Activated CD8-positive, alpha-beta memory T cell treated with anti-CD3 and anti-CD28 coated beads, Interleukin-2, amount 10 ng/mL, durations not matched to agents 7 days and 5 days (primary cell): ENCODE measurements around the gene EPS15. TPM values are rescaled to one million over a fixed set of nuclear protein-coding genes. Genes with fewer than 3 reads are reported as not detected.
"Not testable (repeated sequence)": the region's sequence is repeated elsewhere in the genome, so short reads cannot be mapped to it uniquely, and the experiment has no call there.

Experiments used
- ATAC-seq: fragments of 150-1000 bp; cut with Tn5 transposase; one replicate; pipeline ENCODE4 v1.10.0; 2021; ENCODE audit warnings: moderate library complexity
- CTCF ChIA-PET: fragments of 350-600 bp; sonication (Branson Sonifier 250); formaldehyde crosslinking; loops from one replicate; lab custom pipeline; 2021; ENCODE audit warnings: antibody characterized with exemption; lab: Charles Lee
- DNase-seq: peaks from one replicate; pipeline ENCODE4 v3.0.0-alpha.2; 2020
- H3K27ac Mint-ChIP-seq: one replicate; pipeline ENCODE4 v1.8.0; 2021; ENCODE audit warnings: mild to moderate bottlenecking, mixed read lengths
- H3K27me3 Mint-ChIP-seq: one replicate; pipeline ENCODE4 v1.8.0; 2021; ENCODE audit warnings: mixed read lengths
- H3K36me3 Mint-ChIP-seq: one replicate; pipeline ENCODE4 v1.8.0; 2021; ENCODE audit warnings: mild to moderate bottlenecking, mixed read lengths
- H3K4me1 Mint-ChIP-seq: one replicate; pipeline ENCODE4 v1.8.0; 2021; ENCODE audit warnings: mixed read lengths
- H3K4me3 Mint-ChIP-seq: one replicate; pipeline ENCODE4 v1.8.0; 2021; ENCODE audit warnings: mild to moderate bottlenecking, moderate library complexity, mixed read lengths
- H3K9me3 Mint-ChIP-seq: one replicate; pipeline ENCODE4 v1.8.0; 2022; ENCODE audit warnings: low read depth, mixed read lengths
- total RNA-seq, 2 experiments: library from RNA; stranded (reverse); gene quantifications; one replicate each; pipeline ENCODE4 v1.2.3, GENCODE V29; 2021

EPS15 gene
- total RNA-seq, 2 experiments from 2014 or later = 71.6 to 80.0 TPM

- DNase-seq (no peak), ATAC-seq (peak; percentile 24)
- Mint-ChIP-seq H3K27me3 (peaks cover 37% of the 10 kb centered on the region), H3K36me3 (no peaks in the 10 kb centered on the region), H3K4me1 (peaks cover 6% of the 10 kb centered on the region), H3K9me3 (no peaks in the 10 kb centered on the region), H3K27ac (no peak overlapping the region), H3K4me3 (peak overlapping the region; percentile 34)
- CTCF ChIA-PET = interaction anchor here (0.6 to 1.8 kb wide), 2 partner anchors 35 to 55 kb away, joined by 3 to 10 read pairs; no protein-coding TSS in a partner anchor
These were observed 187.6 kb downstream of the EPS15 start for GRCh38 chr1:51331206-51332100.

- Mint-ChIP-seq H3K27me3 (peaks cover 43% of the 10 kb centered on the region), H3K4me1 (peaks cover 6% of the 10 kb centered on the region), H3K36me3 (no peaks in the 10 kb centered on the region), H3K9me3 (no peaks in the 10 kb centered on the region), H3K4me3 (peak within 1 kb of the TSS; percentile 55), H3K27ac (no peak within 1 kb of the TSS)
- ATAC-seq (peak; percentile 33), DNase-seq (no peak)
- CTCF ChIA-PET = interaction anchor here (0.6 to 1.8 kb wide), 2 partner anchors 34 to 54 kb away, joined by 3 to 10 read pairs; no protein-coding TSS in a partner anchor
These were observed 188.5 kb downstream of the EPS15 start, which contains the start of gene TTC39A for GRCh38 chr1:51330331-51331201. Gene TTC39A (minus strand): TSS chr1:51330562. CDS start chr1:51330477, 85 bp downstream.

- CTCF ChIA-PET = interaction anchor here (1.8 kb wide), 1 partner anchor 33 kb away, joined by 10 read pairs; no protein-coding TSS in a partner anchor
- DNase-seq (no peak), ATAC-seq (no peak)
- Mint-ChIP-seq H3K9me3 (no peaks in the 10 kb centered on the region), H3K27me3 (peaks cover 43% of the 10 kb centered on the region), H3K4me3 (no peak overlapping the region), H3K4me1 (peaks cover 6% of the 10 kb centered on the region), H3K36me3 (no peaks in the 10 kb centered on the region), H3K27ac (peak overlapping the region; percentile 46)
These were observed 189.4 kb downstream of the EPS15 start for GRCh38 chr1:51329443-51330325.

GRCh38 chr1:51328926-51329325 is 190.1 kb downstream of the EPS15 start:
- DNase-seq = no peak
- H3K27me3 Mint-ChIP-seq = peaks cover 43% of the 10 kb centered on the region
- peaks cover 6% of the 10 kb centered on the region for H3K4me1 Mint-ChIP-seq
- CTCF ChIA-PET = no interaction called here
- H3K4me3 Mint-ChIP-seq = no peak overlapping the region
- H3K9me3 Mint-ChIP-seq = no peaks in the 10 kb centered on the region
- H3K27ac Mint-ChIP-seq = no peak overlapping the region
- H3K36me3 Mint-ChIP-seq = no peaks in the 10 kb centered on the region
- no peak for ATAC-seq

- Mint-ChIP-seq H3K36me3 (no peaks in the 10 kb centered on the region), H3K4me1 (peaks cover 6% of the 10 kb centered on the region), H3K9me3 (no peaks in the 10 kb centered on the region), H3K4me3 (no peak overlapping the region), H3K27me3 (peaks cover 45% of the 10 kb centered on the region), H3K27ac (no peak overlapping the region)
- DNase-seq (no peak), ATAC-seq (no peak)
- CTCF ChIA-PET = no interaction called here
These were observed 190.8 kb downstream of the EPS15 start for GRCh38 chr1:51328279-51328678.

- Mint-ChIP-seq H3K4me1 (peaks cover 6% of the 10 kb centered on the region), H3K27me3 (peaks cover 47% of the 10 kb centered on the region), H3K4me3 (no peak overlapping the region), H3K36me3 (no peaks in the 10 kb centered on the region), H3K9me3 (no peaks in the 10 kb centered on the region), H3K27ac (no peak overlapping the region)
- CTCF ChIA-PET = no interaction called here
- ATAC-seq = no peak
- DNase-seq = no peak
These were observed 191.7 kb downstream of the EPS15 start for GRCh38 chr1:51327386-51327785.

- peaks cover 46% of the 10 kb centered on the region for H3K27me3 Mint-ChIP-seq
- no peak for DNase-seq
- no peaks in the 10 kb centered on the region for H3K9me3 Mint-ChIP-seq
- peaks cover 6% of the 10 kb centered on the region for H3K4me1 Mint-ChIP-seq
- no peak overlapping the region for H3K27ac Mint-ChIP-seq
- H3K4me3 Mint-ChIP-seq = no peak overlapping the region
- H3K36me3 Mint-ChIP-seq = no peaks in the 10 kb centered on the region
- no peak for ATAC-seq
- CTCF ChIA-PET = no interaction called here
These were observed 192.2 kb downstream of the EPS15 start for GRCh38 chr1:51326839-51327238.

- ATAC-seq = no peak
- Mint-ChIP-seq H3K27me3 (peaks cover 39% of the 10 kb centered on the region), H3K9me3 (no peaks in the 10 kb centered on the region), H3K4me1 (peaks cover 4% of the 10 kb centered on the region), H3K27ac (no peak overlapping the region), H3K36me3 (no peaks in the 10 kb centered on the region), H3K4me3 (no peak overlapping the region)
- no peak for DNase-seq
- CTCF ChIA-PET = no interaction called here
These were observed 192.9 kb downstream of the EPS15 start for GRCh38 chr1:51325878-51326755.

GRCh38 chr1:51325391-51325790 is 193.7 kb downstream of the EPS15 start:
- ATAC-seq (no peak), DNase-seq (no peak)
- Mint-ChIP-seq H3K4me3 (no peak overlapping the region), H3K27ac (no peak overlapping the region), H3K36me3 (no peaks in the 10 kb centered on the region), H3K27me3 (peaks cover 33% of the 10 kb centered on the region), H3K9me3 (no peaks in the 10 kb centered on the region), H3K4me1 (no peaks in the 10 kb centered on the region)
- CTCF ChIA-PET = no interaction called here

- CTCF ChIA-PET, H3K4me3 Mint-ChIP-seq, H3K27ac Mint-ChIP-seq: not testable (repeated sequence)
These were observed 194.1 kb downstream of the EPS15 start for GRCh38 chr1:51325011-51325385.

GRCh38 chr1:51324251-51325010 is 194.6 kb downstream of the EPS15 start:
- Mint-ChIP-seq H3K4me1 (no peaks in the 10 kb centered on the region), H3K4me3 (no peak overlapping the region), H3K27me3 (peaks cover 31% of the 10 kb centered on the region), H3K36me3 (no peaks in the 10 kb centered on the region), H3K9me3 (no peaks in the 10 kb centered on the region), H3K27ac (no peak overlapping the region)
- ATAC-seq (no peak), DNase-seq (no peak)
- CTCF ChIA-PET = no interaction called here

More at GRCh38 chr1:51325011-51325385, 194.1 kb downstream of the EPS15 start:
- not testable (repeated sequence) for ATAC-seq, H3K36me3 Mint-ChIP-seq, H3K4me1 Mint-ChIP-seq, DNase-seq, H3K9me3 Mint-ChIP-seq
- H3K27me3 Mint-ChIP-seq = peaks cover 34% of the 10 kb centered on the region
